Measurements from ENCODE around the gene TTC4. TPM values are rescaled to one million over a fixed set of nuclear protein-coding genes. Genes with fewer than 3 reads are reported as not detected.

Gene TTC4
- total RNA-seq, 6 experiments from 2014 or later = 8.1 to 19.2 (median 10.0) TPM

DNA sequence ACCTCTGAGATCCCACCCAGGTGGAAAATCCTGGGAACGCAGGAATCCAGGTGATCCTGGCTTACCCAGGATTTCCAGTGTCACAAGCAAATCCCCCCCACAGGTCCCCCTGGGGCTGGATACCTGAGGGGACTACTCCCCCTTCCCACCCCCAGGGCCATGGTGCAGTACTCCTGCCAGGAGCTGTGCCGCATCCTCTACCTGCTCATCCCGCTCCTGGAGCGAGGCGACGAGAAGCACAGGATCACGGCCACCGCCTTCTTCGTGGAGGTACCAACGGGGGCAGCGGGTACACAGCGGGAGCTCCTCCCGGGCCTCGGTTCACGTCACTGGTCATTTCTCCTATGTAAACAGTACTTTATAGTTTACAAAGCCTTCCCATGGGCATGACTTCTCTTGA, 20.4 kb upstream of the TTC4 start:
- 96% methylated on average over 5 of the region's 15 CpGs for WGBS (ENCODE audit: insufficient coverage, low coverage, low lambda C conversion rate, missing lambda C conversion rate)
- H3K4me1 ChIP-seq = no peaks in the 10 kb centered on the region
- no peaks in the 10 kb centered on the region for H3K36me3 ChIP-seq
- TF ChIP-seq CTCF (IDR thresholded peaks at IDR 0.05) = no peak
- TF ChIP-seq POLR2A (IDR thresholded peaks at IDR 0.05) = no peak
- DNase-seq = no peak
- H3K27ac ChIP-seq = no peak overlapping the region
- ATAC-seq = no peak
- H3K27me3 ChIP-seq = no peaks in the 10 kb centered on the region
- no peaks in the 10 kb centered on the region for H3K9me3 ChIP-seq
- intact Hi-C loops (cut with DNase I) = no loop called here
- H3K4me3 ChIP-seq = no peak overlapping the region

DNA sequence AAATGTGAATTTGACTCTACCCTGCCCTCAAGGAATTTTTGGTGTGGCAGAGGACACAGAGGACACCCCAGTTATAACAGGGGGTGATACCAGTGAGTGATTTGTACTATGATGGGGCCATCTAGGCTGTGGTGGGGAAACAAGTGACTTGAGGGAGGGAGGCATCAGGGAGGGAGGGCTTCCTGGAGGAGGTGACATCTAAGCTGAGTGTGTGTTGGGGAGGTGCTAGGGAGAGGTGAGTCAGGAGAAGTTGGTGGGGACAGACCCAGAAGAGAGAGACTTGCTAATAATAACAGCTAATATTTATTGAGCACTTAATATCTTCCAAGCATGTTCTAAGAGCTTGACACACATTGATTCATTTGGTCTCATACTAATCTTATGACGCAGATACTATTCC, 19.9 kb upstream of the TTC4 start:
- TF ChIP-seq CTCF (IDR thresholded peaks at IDR 0.05) (no peak), POLR2A (IDR thresholded peaks at IDR 0.05) (no peak)
- H3K36me3 ChIP-seq = no peaks in the 10 kb centered on the region
- DNase-seq (no peak), ATAC-seq (no peak)
- no peaks in the 10 kb centered on the region for H3K4me1 ChIP-seq
- no peaks in the 10 kb centered on the region for H3K27me3 ChIP-seq
- no peak overlapping the region for H3K4me3 ChIP-seq
- intact Hi-C loops (cut with DNase I) = no loop called here
- 80% methylated on average over 1 of the region's 1 CpG for WGBS (ENCODE audit: insufficient coverage, low coverage, low lambda C conversion rate, missing lambda C conversion rate)
- H3K27ac ChIP-seq = no peak overlapping the region
- no peaks in the 10 kb centered on the region for H3K9me3 ChIP-seq

DNA sequence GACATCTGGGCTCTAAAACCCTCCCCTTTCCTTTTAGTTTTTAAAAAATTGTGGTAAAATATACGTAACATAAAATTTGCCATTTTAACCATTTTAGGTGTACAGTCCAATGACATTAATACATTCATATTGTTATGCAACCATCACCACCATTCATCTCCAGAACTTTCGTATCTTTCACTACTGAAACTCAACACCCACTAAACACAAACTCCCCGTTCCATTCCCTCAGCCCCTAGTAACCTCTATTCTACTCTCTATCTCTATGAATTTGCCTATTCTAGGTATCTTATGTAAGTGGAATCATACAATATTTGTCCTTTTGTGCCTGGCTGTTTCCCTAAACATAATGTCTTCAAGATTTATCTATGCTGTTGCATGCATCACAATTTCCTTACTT, 19.4 kb upstream of the TTC4 start:
- H3K4me3 ChIP-seq = no peak overlapping the region
- TF ChIP-seq POLR2A (IDR thresholded peaks at IDR 0.05) = no peak
- no peak for TF ChIP-seq CTCF (IDR thresholded peaks at IDR 0.05)
- no peaks in the 10 kb centered on the region for H3K27me3 ChIP-seq
- no peak for DNase-seq
- no peaks in the 10 kb centered on the region for H3K9me3 ChIP-seq
- 71% methylated on average over 3 of the region's 3 CpGs for WGBS (ENCODE audit: insufficient coverage, low coverage, low lambda C conversion rate, missing lambda C conversion rate)
- intact Hi-C loops (cut with DNase I) = no loop called here
- no peak overlapping the region for H3K27ac ChIP-seq
- no peaks in the 10 kb centered on the region for H3K36me3 ChIP-seq
- no peak for ATAC-seq
- H3K4me1 ChIP-seq = no peaks in the 10 kb centered on the region

- Histone ChIP-seq H3K4me1 (no peaks in the 10 kb centered on the region), H3K36me3 (no peaks in the 10 kb centered on the region), H3K27ac (no peak overlapping the region), H3K4me3 (no peak overlapping the region), H3K9me3 (no peaks in the 10 kb centered on the region), H3K27me3 (no peaks in the 10 kb centered on the region)
- TF ChIP-seq POLR2A (IDR thresholded peaks at IDR 0.05) (no peak), CTCF (IDR thresholded peaks at IDR 0.05) (no peak)
- no peak for DNase-seq
- no CpG with 5 or more reads among the region's 6 CpGs for WGBS (ENCODE audit: insufficient coverage, low coverage, low lambda C conversion rate, missing lambda C conversion rate)
- intact Hi-C loops (cut with DNase I) = no loop called here
- no peak for ATAC-seq
These were observed 17.8 kb upstream of the TTC4 start for GRCh38 chr1:54697896-54698295.

DNA sequence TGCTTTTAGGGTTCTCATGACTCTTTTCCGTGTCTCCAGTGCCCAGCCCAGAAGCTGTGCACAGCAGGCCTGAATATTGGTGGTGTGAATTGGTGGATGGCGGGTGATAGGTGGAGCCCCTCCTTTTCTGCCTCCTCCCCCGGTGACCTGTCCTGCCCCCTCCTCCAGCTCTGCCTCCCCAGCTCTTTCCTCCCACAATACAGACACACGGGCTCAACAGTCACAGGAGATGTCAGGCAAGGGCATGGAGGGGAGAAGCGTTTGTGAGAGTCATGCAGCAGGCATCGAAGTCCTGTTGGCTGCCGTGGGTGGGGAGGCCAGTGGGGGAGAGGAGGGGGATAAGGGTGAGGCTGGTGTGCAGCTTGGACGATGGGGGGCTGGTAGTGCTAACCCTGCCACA, 17.3 kb upstream of the TTC4 start:
- intact Hi-C loops (cut with DNase I) = no loop called here
- no peaks in the 10 kb centered on the region for H3K36me3 ChIP-seq
- H3K9me3 ChIP-seq = no peaks in the 10 kb centered on the region
- no peak overlapping the region for H3K27ac ChIP-seq
- no peak for DNase-seq
- no peak for ATAC-seq
- no peaks in the 10 kb centered on the region for H3K27me3 ChIP-seq
- no peaks in the 10 kb centered on the region for H3K4me1 ChIP-seq
- TF ChIP-seq POLR2A (IDR thresholded peaks at IDR 0.05) (no peak), CTCF (IDR thresholded peaks at IDR 0.05) (no peak)
- 81% methylated on average over 7 of the region's 8 CpGs for WGBS (ENCODE audit: insufficient coverage, low coverage, low lambda C conversion rate, missing lambda C conversion rate)
- H3K4me3 ChIP-seq = no peak overlapping the region
